Activated naive CD8-positive, alpha-beta T cell treated with anti-CD3 and anti-CD28 coated beads for 36 hours (primary cell): ENCODE results near the gene BTBD6. TPM values are rescaled to one million over a fixed set of nuclear protein-coding genes. Genes with fewer than 3 reads are reported as not detected.

Experiments
- DNase-seq: peaks from one replicate; pipeline ENCODE4 v3.0.0; 2021
- H3K27ac Mint-ChIP-seq: one replicate; pipeline ENCODE4 v1.8.0; 2022; ENCODE audit warnings: mild to moderate bottlenecking, moderate library complexity, mixed read lengths
- H3K27me3 Mint-ChIP-seq: one replicate; pipeline ENCODE4 v1.8.0; 2022; ENCODE audit warnings: mild to moderate bottlenecking, mixed read lengths
- H3K36me3 Mint-ChIP-seq: one replicate; pipeline ENCODE4 v1.8.0; 2021; ENCODE audit warnings: mild to moderate bottlenecking, mixed read lengths
- H3K4me1 Mint-ChIP-seq: one replicate; pipeline ENCODE4 v1.8.0; 2021; ENCODE audit warnings: mixed read lengths
- H3K4me3 Mint-ChIP-seq: one replicate; pipeline ENCODE4 v1.8.0; 2022; ENCODE audit warnings: mild to moderate bottlenecking, moderate library complexity, mixed read lengths
- H3K9me3 Mint-ChIP-seq: one replicate; pipeline ENCODE4 v1.8.0; 2022; ENCODE audit warnings: mixed read lengths
- total RNA-seq, 2 experiments: library from RNA; stranded (reverse); gene quantifications; one replicate each; pipeline ENCODE4 v1.2.3, GENCODE V29; 2021

The BTBD6 gene
- total RNA-seq, 2 experiments from 2014 or later, result 33.9 to 35.2 TPM

GRCh38 chr14:105219043-105219612 lies 29.2 kb upstream of the BTBD6 start:
- peaks cover 3% of the 10 kb centered on the region for H3K36me3 Mint-ChIP-seq
- no peak for DNase-seq
- no peaks in the 10 kb centered on the region for H3K27me3 Mint-ChIP-seq
- H3K27ac Mint-ChIP-seq, result no peak overlapping the region
- H3K4me1 Mint-ChIP-seq, result no peaks in the 10 kb centered on the region
- H3K9me3 Mint-ChIP-seq, result no peaks in the 10 kb centered on the region
- no peak overlapping the region for H3K4me3 Mint-ChIP-seq

- Mint-ChIP-seq H3K27ac (no peak overlapping the region), H3K4me1 (no peaks in the 10 kb centered on the region), H3K4me3 (no peak overlapping the region), H3K36me3 (peaks cover 3% of the 10 kb centered on the region), H3K9me3 (no peaks in the 10 kb centered on the region), H3K27me3 (no peaks in the 10 kb centered on the region)
- no peak for DNase-seq
Observed at GRCh38 chr14:105219753-105220152, 28.6 kb upstream of the BTBD6 start.

DNA sequence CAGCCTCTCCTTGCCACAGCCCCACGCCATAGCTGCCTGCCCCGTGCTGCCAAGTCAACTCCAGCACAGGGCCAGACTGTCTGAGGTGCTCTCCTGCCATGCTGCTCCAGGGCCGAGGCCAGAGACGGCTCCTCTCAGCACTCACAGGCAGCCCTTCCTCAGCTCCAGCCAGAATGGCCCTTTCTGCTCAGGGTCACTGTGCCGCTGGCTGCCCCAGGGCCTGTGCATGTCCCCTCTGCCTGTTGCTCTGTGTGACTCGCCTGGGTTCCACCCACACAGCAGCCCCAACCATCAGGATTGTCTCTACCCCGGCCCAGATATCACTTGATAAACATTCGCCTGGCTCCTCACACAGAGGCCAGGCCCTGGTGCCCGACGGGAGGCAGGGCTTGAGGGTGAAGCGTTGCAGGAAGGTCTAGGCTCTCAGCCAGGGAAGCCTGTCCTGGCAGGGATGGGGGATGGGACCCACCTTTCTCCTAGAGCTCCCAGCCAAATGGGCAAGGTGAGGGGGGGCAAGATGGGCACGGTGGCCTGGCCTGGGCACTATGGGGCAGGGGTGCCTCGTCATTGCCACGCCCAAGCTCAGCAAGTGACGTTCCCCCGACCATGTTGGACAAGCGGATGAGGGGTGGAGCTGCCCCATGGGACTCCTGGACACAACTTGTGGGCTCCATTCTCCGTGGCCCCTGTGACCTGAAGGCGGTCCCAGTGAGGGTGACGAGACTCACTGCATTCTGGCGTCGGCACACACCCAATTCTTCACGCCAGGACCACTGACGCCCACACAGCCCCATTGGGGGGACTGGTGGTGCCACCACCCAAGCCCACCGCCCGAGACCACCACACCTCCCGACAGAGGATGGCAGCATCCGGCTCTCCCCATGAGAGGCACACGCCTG lies 27.4 kb upstream of the BTBD6 start:
- Mint-ChIP-seq H3K36me3 (peaks cover 3% of the 10 kb centered on the region), H3K4me1 (peaks cover 2% of the 10 kb centered on the region), H3K27ac (no peak overlapping the region), H3K9me3 (no peaks in the 10 kb centered on the region), H3K27me3 (no peaks in the 10 kb centered on the region), H3K4me3 (no peak overlapping the region)
- DNase-seq, result no peak

DNA sequence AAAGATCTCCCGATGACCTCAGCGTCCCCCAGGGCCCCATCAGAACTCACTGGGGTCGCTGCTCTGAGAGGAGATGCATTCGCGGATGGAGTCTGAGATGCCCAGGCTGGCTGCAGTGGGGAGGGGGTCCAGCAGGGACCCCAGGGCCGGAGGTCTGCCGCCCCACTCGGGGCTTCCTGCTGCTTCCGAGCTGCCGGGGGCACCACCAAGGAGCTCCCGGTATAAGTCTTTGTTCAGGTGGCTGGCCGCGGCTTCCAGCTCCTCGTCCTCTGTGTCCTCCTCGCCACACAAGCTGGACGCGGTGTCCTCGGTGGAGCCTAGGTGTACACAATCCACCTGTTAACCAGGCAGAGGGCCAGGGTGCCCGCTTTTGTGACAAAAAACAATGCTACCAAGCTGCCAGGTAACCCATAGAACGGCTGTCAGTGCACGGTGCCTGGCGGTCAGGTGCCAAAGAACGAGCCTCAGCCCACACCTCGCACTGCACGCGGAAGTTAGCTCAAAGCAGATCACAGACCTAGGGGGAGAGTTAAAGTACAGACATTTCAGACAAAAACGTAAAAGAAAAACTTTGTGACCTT lies 26.6 kb upstream of the BTBD6 start:
- Mint-ChIP-seq H3K4me3 (no peak overlapping the region), H3K27me3 (no peaks in the 10 kb centered on the region), H3K36me3 (peaks cover 3% of the 10 kb centered on the region), H3K4me1 (peaks cover 2% of the 10 kb centered on the region), H3K9me3 (no peaks in the 10 kb centered on the region), H3K27ac (no peak overlapping the region)
- DNase-seq, result no peak

- Mint-ChIP-seq H3K9me3 (no peaks in the 10 kb centered on the region), H3K4me3 (no peak overlapping the region), H3K27me3 (no peaks in the 10 kb centered on the region), H3K4me1 (peaks cover 2% of the 10 kb centered on the region), H3K36me3 (peaks cover 3% of the 10 kb centered on the region), H3K27ac (no peak overlapping the region)
- DNase-seq, result no peak
Observed at GRCh38 chr14:105223260-105223659, 25.1 kb upstream of the BTBD6 start.

- Mint-ChIP-seq H3K27ac (no peak overlapping the region), H3K4me3 (no peak overlapping the region), H3K4me1 (peaks cover 2% of the 10 kb centered on the region), H3K36me3 (peaks cover 3% of the 10 kb centered on the region), H3K27me3 (no peaks in the 10 kb centered on the region), H3K9me3 (no peaks in the 10 kb centered on the region)
- no peak for DNase-seq
Observed at GRCh38 chr14:105223770-105224544, 24.4 kb upstream of the BTBD6 start.

DNA sequence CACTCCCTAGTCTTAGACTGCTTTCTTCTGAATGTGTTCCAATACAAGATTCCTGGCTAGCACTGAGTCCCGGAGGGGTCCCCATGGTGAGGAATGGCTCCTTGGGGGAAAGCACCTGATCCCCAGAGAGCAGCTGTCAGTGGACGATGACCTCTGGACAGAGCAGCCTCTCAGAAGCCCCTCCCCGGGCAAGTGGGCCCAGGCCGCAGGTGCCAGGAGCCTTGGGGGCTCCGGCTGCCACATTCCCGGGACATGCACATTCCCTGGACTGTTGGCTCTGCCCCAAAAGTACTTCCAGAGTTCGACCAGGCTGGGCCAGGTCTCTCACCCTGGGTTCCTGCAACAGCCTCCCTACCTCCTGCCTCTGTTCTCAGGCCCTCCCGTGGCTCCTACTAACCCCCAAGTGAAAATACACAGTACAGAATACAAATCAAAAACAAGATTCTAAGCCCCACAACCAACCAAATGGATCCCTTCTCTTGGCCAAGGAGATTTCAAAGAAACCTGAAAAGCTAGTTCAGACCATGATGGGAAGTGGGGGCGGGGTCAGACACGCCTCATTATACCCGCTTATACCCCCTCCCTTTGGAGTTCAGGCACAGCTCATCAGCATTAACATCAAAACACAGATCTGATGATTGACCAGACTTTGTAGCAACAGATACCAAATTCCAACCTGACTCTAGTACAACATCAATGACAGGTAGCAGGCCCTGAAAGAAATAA lies 23.3 kb upstream of the BTBD6 start:
- Mint-ChIP-seq H3K4me3 (no peak overlapping the region), H3K27me3 (no peaks in the 10 kb centered on the region), H3K27ac (no peak overlapping the region), H3K36me3 (peaks cover 3% of the 10 kb centered on the region), H3K9me3 (no peaks in the 10 kb centered on the region), H3K4me1 (peaks cover 2% of the 10 kb centered on the region)
- no peak for DNase-seq

DNA sequence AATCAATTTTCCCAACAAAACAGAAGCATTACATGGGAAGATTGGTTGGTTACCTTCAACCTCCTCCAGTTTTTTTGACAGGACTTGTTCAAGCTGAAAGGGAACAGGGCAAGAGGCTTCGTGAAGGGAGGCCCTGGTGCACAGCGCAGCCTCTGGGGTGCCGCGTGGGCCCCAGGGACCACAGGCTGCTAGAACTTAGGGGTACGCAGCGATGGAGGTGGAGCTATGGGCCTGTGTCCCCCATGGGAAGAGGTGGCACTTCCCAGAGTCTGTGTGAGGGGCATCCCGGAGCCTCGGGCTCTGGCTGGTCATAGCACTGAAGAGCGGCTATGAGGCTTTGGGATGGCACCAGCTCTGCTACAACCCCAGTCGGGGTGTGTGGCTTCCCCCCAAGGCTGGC lies 22.1 kb upstream of the BTBD6 start:
- no peak for DNase-seq
- H3K9me3 Mint-ChIP-seq, result no peaks in the 10 kb centered on the region
- H3K27me3 Mint-ChIP-seq, result no peaks in the 10 kb centered on the region
- H3K4me3 Mint-ChIP-seq, result no peak overlapping the region
- H3K4me1 Mint-ChIP-seq, result peaks cover 2% of the 10 kb centered on the region
- no peak overlapping the region for H3K27ac Mint-ChIP-seq
- peaks cover 3% of the 10 kb centered on the region for H3K36me3 Mint-ChIP-seq

GRCh38 chr14:105227346-105227745 lies 21.0 kb upstream of the BTBD6 start:
- H3K36me3 Mint-ChIP-seq, result peaks cover 1% of the 10 kb centered on the region
- H3K4me3 Mint-ChIP-seq, result no peak overlapping the region
- DNase-seq, result no peak
- H3K4me1 Mint-ChIP-seq, result peaks cover 2% of the 10 kb centered on the region
- no peaks in the 10 kb centered on the region for H3K27me3 Mint-ChIP-seq
- H3K9me3 Mint-ChIP-seq, result no peaks in the 10 kb centered on the region
- H3K27ac Mint-ChIP-seq, result no peak overlapping the region

GRCh38 chr14:105228562-105228961 lies 19.8 kb upstream of the BTBD6 start:
- no peak overlapping the region for H3K27ac Mint-ChIP-seq
- H3K4me3 Mint-ChIP-seq, result no peak overlapping the region
- no peaks in the 10 kb centered on the region for H3K9me3 Mint-ChIP-seq
- H3K4me1 Mint-ChIP-seq, result peaks cover 2% of the 10 kb centered on the region
- no peak for DNase-seq
- H3K27me3 Mint-ChIP-seq, result no peaks in the 10 kb centered on the region
- no peaks in the 10 kb centered on the region for H3K36me3 Mint-ChIP-seq

- Mint-ChIP-seq H3K4me1 (peaks cover 2% of the 10 kb centered on the region), H3K36me3 (no peaks in the 10 kb centered on the region), H3K27ac (no peak overlapping the region), H3K4me3 (no peak overlapping the region), H3K9me3 (no peaks in the 10 kb centered on the region), H3K27me3 (no peaks in the 10 kb centered on the region)
- DNase-seq, result no peak
Observed at GRCh38 chr14:105229099-105229655, 19.2 kb upstream of the BTBD6 start.

DNA sequence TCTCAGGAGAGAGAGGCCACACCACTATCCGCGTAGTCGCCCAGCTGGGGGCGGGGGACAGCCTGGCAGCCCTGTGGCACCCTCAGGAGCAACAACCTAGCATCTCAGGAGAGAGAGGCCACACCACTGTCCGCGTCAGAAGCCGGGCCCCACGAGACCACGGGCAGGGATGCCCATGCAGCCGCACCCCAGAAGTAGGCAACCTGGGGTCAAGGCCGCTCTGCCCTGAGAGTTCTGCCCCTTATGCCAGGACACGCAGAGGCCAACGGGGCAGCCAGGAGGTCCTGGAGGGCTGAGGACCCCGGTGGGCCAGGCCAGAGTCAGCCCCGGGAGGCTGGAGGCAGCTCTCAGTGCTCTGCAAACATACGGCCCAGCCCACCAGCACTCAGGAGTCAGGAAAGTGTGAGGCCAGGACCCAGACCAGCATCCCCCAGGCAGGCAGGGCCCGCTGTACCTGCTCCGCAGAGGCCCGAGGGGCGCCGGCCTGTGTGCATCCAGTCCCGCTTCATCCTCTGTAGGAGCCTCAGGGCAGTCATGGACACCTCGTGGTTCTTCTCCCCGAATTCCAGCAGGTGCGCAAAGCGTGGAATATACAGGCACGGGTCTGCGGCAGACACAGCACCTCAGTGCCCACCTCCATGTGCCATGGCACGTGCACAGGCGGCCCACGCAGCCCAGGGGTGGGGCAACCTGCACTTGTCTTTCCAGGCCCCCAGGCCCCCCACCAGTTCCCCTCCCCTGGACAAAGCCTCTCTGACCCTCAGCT lies 7.3 kb upstream of the BTBD6 start:
- H3K4me3 Mint-ChIP-seq, result no peak overlapping the region
- H3K27me3 Mint-ChIP-seq, result no peaks in the 10 kb centered on the region
- H3K36me3 Mint-ChIP-seq, result peaks cover 2% of the 10 kb centered on the region
- H3K27ac Mint-ChIP-seq, result no peak overlapping the region
- H3K9me3 Mint-ChIP-seq, result no peaks in the 10 kb centered on the region
- no peak for DNase-seq
- H3K4me1 Mint-ChIP-seq, result peaks cover 4% of the 10 kb centered on the region

DNA sequence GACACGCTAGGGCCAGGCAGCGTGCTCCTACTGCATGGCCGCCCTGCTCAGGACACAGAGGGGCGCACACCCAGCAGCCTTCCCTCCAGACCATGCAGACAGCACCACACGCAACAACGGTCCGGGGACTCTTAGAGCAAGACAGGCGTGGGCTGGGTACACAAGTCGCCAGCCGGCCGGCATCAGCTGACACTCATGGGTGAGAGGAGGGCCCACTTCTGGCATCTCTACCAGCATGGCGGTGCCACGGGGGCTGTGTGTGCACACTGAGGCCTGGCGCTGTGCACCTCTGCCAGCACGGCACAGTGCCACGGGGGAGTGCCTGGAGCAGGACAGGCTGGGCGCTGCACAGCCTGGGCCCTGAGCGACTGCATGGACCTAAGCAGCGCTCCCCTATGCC lies 6.7 kb upstream of the BTBD6 start:
- Mint-ChIP-seq H3K9me3 (no peaks in the 10 kb centered on the region), H3K4me3 (no peak overlapping the region), H3K27ac (no peak overlapping the region), H3K36me3 (peaks cover 4% of the 10 kb centered on the region), H3K4me1 (peaks cover 5% of the 10 kb centered on the region), H3K27me3 (no peaks in the 10 kb centered on the region)
- DNase-seq, result no peak

DNA sequence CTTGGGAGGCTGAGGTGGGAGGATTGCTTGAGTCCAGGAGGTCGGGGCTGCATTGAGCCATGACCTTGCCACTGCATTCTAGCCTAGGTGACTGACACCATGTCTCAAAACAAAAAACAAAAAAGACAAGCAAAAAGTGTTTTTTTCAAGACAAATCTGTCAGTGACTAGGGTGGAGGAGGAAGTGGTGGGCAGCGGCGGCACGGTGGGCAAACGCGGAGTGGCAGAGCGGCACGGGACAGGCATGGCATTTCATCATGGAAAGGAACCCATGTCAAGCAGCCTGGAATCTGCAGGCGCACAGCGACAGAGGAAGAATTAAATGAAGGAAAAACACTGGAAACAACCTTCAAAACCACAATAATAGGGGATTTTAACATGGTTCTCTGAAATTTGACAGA lies 4.0 kb upstream of the BTBD6 start:
- no peak for DNase-seq
- Mint-ChIP-seq H3K27me3 (no peaks in the 10 kb centered on the region), H3K27ac (no peak overlapping the region), H3K36me3 (peaks cover 9% of the 10 kb centered on the region), H3K4me3 (no peak overlapping the region), H3K9me3 (no peaks in the 10 kb centered on the region), H3K4me1 (peaks cover 17% of the 10 kb centered on the region)
